ENCODE data around the gene SPTBN5.
A peak's percentile ranks its signal among the peaks of the same experiment; 100 is the strongest.

DNA sequence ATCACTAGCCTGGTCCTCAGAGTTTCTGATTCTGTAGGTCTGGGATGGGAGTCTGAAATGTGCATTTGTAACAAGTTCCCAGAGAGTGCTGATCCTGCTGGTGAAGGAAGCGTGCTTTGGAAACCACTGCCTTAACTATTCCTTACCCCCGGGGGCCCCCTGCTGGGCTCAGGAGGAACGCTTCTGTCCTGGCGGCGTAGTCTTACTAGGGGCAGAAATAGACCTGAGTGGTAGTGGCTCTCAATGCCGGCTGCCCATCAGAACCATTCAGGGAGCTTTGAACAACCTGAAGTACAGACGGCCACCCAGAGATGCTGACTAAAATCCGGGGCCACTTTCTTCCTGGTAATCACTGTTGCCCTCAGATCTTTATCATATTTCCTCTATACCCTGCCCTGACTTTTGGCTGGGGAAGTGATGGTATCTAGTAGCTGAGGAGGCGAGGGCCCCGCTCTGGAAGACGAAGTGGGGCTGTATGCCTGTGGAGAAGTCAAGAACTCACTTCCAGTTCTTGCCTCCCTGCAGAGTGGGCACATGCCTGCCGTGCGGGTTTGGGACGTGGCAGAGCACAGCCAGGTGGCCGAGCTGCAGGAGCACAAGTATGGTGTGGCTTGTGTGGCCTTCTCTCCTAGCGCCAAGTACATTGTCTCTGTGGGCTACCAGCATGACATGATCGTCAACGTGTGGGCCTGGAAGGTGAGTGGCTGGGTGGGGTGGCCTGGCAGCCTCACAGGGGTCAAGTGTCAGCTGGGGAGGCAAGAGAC, 82.2 kb downstream of the SPTBN5 start:
- TF ChIP-seq, protein P1, sequence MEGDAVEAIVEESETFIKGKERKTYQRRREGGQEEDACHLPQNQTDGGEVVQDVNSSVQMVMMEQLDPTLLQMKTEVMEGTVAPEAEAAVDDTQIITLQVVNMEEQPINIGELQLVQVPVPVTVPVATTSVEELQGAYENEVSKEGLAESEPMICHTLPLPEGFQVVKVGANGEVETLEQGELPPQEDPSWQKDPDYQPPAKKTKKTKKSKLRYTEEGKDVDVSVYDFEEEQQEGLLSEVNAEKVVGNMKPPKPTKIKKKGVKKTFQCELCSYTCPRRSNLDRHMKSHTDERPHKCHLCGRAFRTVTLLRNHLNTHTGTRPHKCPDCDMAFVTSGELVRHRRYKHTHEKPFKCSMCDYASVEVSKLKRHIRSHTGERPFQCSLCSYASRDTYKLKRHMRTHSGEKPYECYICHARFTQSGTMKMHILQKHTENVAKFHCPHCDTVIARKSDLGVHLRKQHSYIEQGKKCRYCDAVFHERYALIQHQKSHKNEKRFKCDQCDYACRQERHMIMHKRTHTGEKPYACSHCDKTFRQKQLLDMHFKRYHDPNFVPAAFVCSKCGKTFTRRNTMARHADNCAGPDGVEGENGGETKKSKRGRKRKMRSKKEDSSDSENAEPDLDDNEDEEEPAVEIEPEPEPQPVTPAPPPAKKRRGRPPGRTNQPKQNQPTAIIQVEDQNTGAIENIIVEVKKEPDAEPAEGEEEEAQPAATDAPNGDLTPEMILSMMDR (IDR thresholded peaks at IDR 0.05): peak; percentile 74 to 91 (median 82)
- TF ChIP-seq POLR2A (IDR thresholded peaks at IDR 0.05) (no peak), POLR2AphosphoS5 (IDR thresholded peaks at IDR 0.05; ENCODE audit: insufficient read depth in 1 of 2, low read depth in 1 of 2) (peak in 1 of 2 donors; percentile 39)

Measured in vagina (tissue), 2 donors.